Naive thymus-derived CD8-positive, alpha-beta T cell (primary cell): ENCODE results near the gene UGP2. TPM values are rescaled to one million over a fixed set of nuclear protein-coding genes. Genes with fewer than 3 reads are reported as not detected.
"Not testable (repeated sequence)": the region's sequence is repeated elsewhere in the genome, so short reads cannot be mapped to it uniquely, and the experiment has no call there.

ENCODE experiments used
- ATAC-seq, 2 donors: fragments of 150-1000 bp; cut with Tn5 transposase in 1 of 2; sonication (Bioruptor Pico), chemical (Tn5 transposase) in 1 of 2; 1 replicate in 1 of 2; 2 replicates in 1 of 2; pipeline ENCODE4 v1.10.0; 2021; ENCODE audit warnings: mild to moderate bottlenecking in 2 of 2, moderate library complexity in 2 of 2
- POLR2A ChIA-PET: fragments of 350-600 bp; sonication (Branson Sonifier 250); formaldehyde crosslinking; loops from one replicate; lab custom pipeline; 2021; ENCODE audit warnings: antibody characterized with exemption; lab: Charles Lee
- DNase-seq, 10 donors: peaks; one replicate each; pipeline versions ENCODE4 v3.0.0 to v3.0.0-alpha.2; 2020 to 2022
- H3K27ac Mint-ChIP-seq, 10 donors: one replicate each; pipeline ENCODE4 v1.8.0; 2020 to 2022; ENCODE audit warnings: mild to moderate bottlenecking in 10 of 10, mixed read lengths in 10 of 10, moderate library complexity in 4 of 10, inconsistent platforms in 1 of 10
- H3K27me3 Mint-ChIP-seq, 5 donors: one replicate each; pipeline ENCODE4 v1.8.0; 2021 to 2022; ENCODE audit warnings: mixed read lengths in 5 of 5
- H3K36me3 Mint-ChIP-seq, 3 donors: one replicate each; pipeline ENCODE4 v1.8.0; 2020 to 2022; ENCODE audit warnings: mixed read lengths in 3 of 3, mild to moderate bottlenecking in 2 of 3, inconsistent platforms in 1 of 3
- H3K4me1 Mint-ChIP-seq, 4 donors: one replicate each; pipeline ENCODE4 v1.8.0; 2021 to 2022; ENCODE audit warnings: mixed read lengths in 4 of 4
- H3K4me3 Mint-ChIP-seq, 10 donors: one replicate each; pipeline ENCODE4 v1.8.0; 2020 to 2022; ENCODE audit warnings: mild to moderate bottlenecking in 10 of 10, mixed read lengths in 10 of 10, moderate library complexity in 6 of 10, inconsistent platforms in 1 of 10
- H3K9me3 Mint-ChIP-seq, 9 donors: one replicate each; pipeline ENCODE4 v1.8.0; 2020 to 2022; ENCODE audit warnings: mixed read lengths in 9 of 9, mild to moderate bottlenecking in 3 of 9, inconsistent platforms in 1 of 9, moderate library complexity in 1 of 9
- polyA plus RNA-seq, 3 donors: library from polyadenylated mRNA; unstranded; fragments of 300-500 nt; fragmentation: Illumina TruSeq; gene quantifications; one replicate each; pipeline ENCODE4 v1.2.3, GENCODE V29; 2021
- total RNA-seq, 8 experiments: library from RNA in 2 of 8; stranded (reverse) in 2 of 8; gene quantifications; one replicate each; pipeline ENCODE4 v1.2.3 and lab custom pipeline; 2021 to 2026

The UGP2 gene
- total and polyA plus RNA-seq, 5 experiments from 2014 or later: 77.2 to 148 (median 112) TPM

- Mint-ChIP-seq H3K9me3 (peaks cover 0 to 5% (median 0%) of the 10 kb centered on the region in 9 donors), H3K4me3 (peak overlapping the region; percentile 94 to 100 (median 98)), H3K27ac (peak overlapping the region; percentile 95 to 99 (median 99)), H3K27me3 (no peaks in the 10 kb centered on the region), H3K4me1 (peaks cover 24 to 64% (median 55%) of the 10 kb centered on the region in 4 donors), H3K36me3 (peaks cover 0 to 17% (median 9%) of the 10 kb centered on the region in 3 donors)
- ATAC-seq (peak in 1 of 2 donors; percentile 1), DNase-seq (peak in 1 of 10 donors; percentile 21)
- POLR2A ChIA-PET: interaction anchor here (0.6 to 3.8 kb wide), 15 partner anchors 8 to 1385 kb away, joined by 3 to 40 read pairs (median 5); partner anchors contain the start of genes ACTR2, AFTPH, MDH1 and WDPCP
Measured at GRCh38 chr2:63842149-63843061, 709 bp downstream of the UGP2 start.

GRCh38 chr2:63843093-63843492, 1.4 kb downstream of the UGP2 start:
- ATAC-seq (no peak), DNase-seq (no peak)
- Mint-ChIP-seq H3K4me3 (peak overlapping the region; percentile 94 to 100 (median 98)), H3K9me3 (peaks cover 0 to 9% (median 0%) of the 10 kb centered on the region in 9 donors), H3K4me1 (peaks cover 27 to 71% (median 62%) of the 10 kb centered on the region in 4 donors), H3K36me3 (peaks cover 0 to 17% (median 16%) of the 10 kb centered on the region in 3 donors), H3K27ac (peak overlapping the region in 8 of 10 donors; percentile 97 to 99 (median 99)), H3K27me3 (no peaks in the 10 kb centered on the region)
- POLR2A ChIA-PET: interaction anchor here (1.3 to 3.8 kb wide), 4 partner anchors 10 to 254 kb away, joined by 4 to 40 read pairs (median 22); partner anchors contain the start of genes MDH1 and WDPCP

- Mint-ChIP-seq H3K4me3 (peak overlapping the region; percentile 50 to 99 (median 76)), H3K27ac (peak overlapping the region in 9 of 10 donors; percentile 4 to 98 (median 73)), H3K9me3 (peaks cover 0 to 9% (median 0%) of the 10 kb centered on the region in 9 donors), H3K4me1 (peaks cover 27 to 75% (median 65%) of the 10 kb centered on the region in 4 donors), H3K36me3 (peaks cover 0 to 17% (median 17%) of the 10 kb centered on the region in 3 donors), H3K27me3 (no peaks in the 10 kb centered on the region)
- DNase-seq (no peak), ATAC-seq (no peak)
- POLR2A ChIA-PET: interaction anchor here (0.6 to 3.1 kb wide), 4 partner anchors 9 to 17 kb away, joined by 3 to 20 read pairs (median 4); no protein-coding TSS in a partner anchor
Measured at GRCh38 chr2:63843791-63844190, 2.1 kb downstream of the UGP2 start.

- peaks cover 0 to 9% (median 0%) of the 10 kb centered on the region in 9 donors for H3K9me3 Mint-ChIP-seq
- H3K36me3 Mint-ChIP-seq: peaks cover 0 to 19% (median 17%) of the 10 kb centered on the region in 3 donors
- no peak for ATAC-seq
- POLR2A ChIA-PET: interaction anchor here (0.6 to 0.9 kb wide), 2 partner anchors 10 to 16 kb away, joined by 3 to 4 read pairs; no protein-coding TSS in a partner anchor
- H3K27me3 Mint-ChIP-seq: no peaks in the 10 kb centered on the region
- DNase-seq: no peak
- peaks cover 30 to 82% (median 72%) of the 10 kb centered on the region in 4 donors for H3K4me1 Mint-ChIP-seq
- H3K4me3 Mint-ChIP-seq: peak overlapping the region in 7 of 10 donors; percentile 19 to 99 (median 38)
- H3K27ac Mint-ChIP-seq: peak overlapping the region in 8 of 10 donors; percentile 11 to 98 (median 55)
Measured at GRCh38 chr2:63844616-63845015, 2.9 kb downstream of the UGP2 start.

- Mint-ChIP-seq H3K27me3 (no peaks in the 10 kb centered on the region), H3K4me3 (peak overlapping the region in 2 of 10 donors; percentile 18 to 45), H3K36me3 (peaks cover 0 to 19% (median 17%) of the 10 kb centered on the region in 3 donors), H3K27ac (peak overlapping the region in 9 of 10 donors; percentile 36 to 98 (median 75)), H3K9me3 (peaks cover 0 to 9% (median 0%) of the 10 kb centered on the region in 9 donors), H3K4me1 (peaks cover 30 to 81% (median 75%) of the 10 kb centered on the region in 4 donors)
- POLR2A ChIA-PET: interaction anchor here (0.7 kb wide), 1 partner anchor 11 kb away, joined by 6 read pairs; no protein-coding TSS in a partner anchor
- no peak for ATAC-seq
- DNase-seq: no peak
Measured at GRCh38 chr2:63845866-63846265, 4.2 kb downstream of the UGP2 start.

- Mint-ChIP-seq H3K27ac (peak overlapping the region in 5 of 10 donors; percentile 23 to 98 (median 52)), H3K36me3 (peaks cover 0 to 23% (median 21%) of the 10 kb centered on the region in 3 donors), H3K4me3 (no peak overlapping the region), H3K4me1 (peaks cover 33 to 88% (median 81%) of the 10 kb centered on the region in 4 donors), H3K9me3 (peaks cover 0 to 9% (median 0%) of the 10 kb centered on the region in 9 donors), H3K27me3 (no peaks in the 10 kb centered on the region)
- POLR2A ChIA-PET: no interaction called here
- no peak for DNase-seq
- no peak for ATAC-seq
Measured at GRCh38 chr2:63846487-63846886, 4.8 kb downstream of the UGP2 start.

- Mint-ChIP-seq H3K36me3 (peaks cover 0 to 23% (median 21%) of the 10 kb centered on the region in 3 donors), H3K27ac (peak overlapping the region in 7 of 10 donors; percentile 3 to 98 (median 56)), H3K4me1 (peaks cover 34 to 90% (median 85%) of the 10 kb centered on the region in 4 donors), H3K4me3 (peak overlapping the region in 1 of 10 donors; percentile 33)
- H3K27me3 Mint-ChIP-seq, POLR2A ChIA-PET, ATAC-seq, H3K9me3 Mint-ChIP-seq, DNase-seq: not testable (repeated sequence)
Measured at GRCh38 chr2:63847571-63847970, 5.9 kb downstream of the UGP2 start.

GRCh38 chr2:63849381-63850203, 7.9 kb downstream of the UGP2 start:
- H3K27ac Mint-ChIP-seq: peak overlapping the region; percentile 34 to 84 (median 66)
- DNase-seq (no peak), ATAC-seq (no peak)
- H3K27me3 Mint-ChIP-seq: no peaks in the 10 kb centered on the region
- peaks cover 0 to 23% (median 21%) of the 10 kb centered on the region in 3 donors for H3K36me3 Mint-ChIP-seq
- peaks cover 0 to 9% (median 0%) of the 10 kb centered on the region in 9 donors for H3K9me3 Mint-ChIP-seq
- peaks cover 39 to 90% (median 85%) of the 10 kb centered on the region in 4 donors for H3K4me1 Mint-ChIP-seq
- POLR2A ChIA-PET: interaction anchor here (2.3 kb wide), 1 partner anchor 9 kb away, joined by 11 read pairs; the partner anchor contains the start of gene UGP2
- H3K4me3 Mint-ChIP-seq: peak overlapping the region in 6 of 10 donors; percentile 3 to 45 (median 21)

GRCh38 chr2:63850204-63850571, 8.5 kb downstream of the UGP2 start:
- H3K4me3 Mint-ChIP-seq: no peak overlapping the region
- peaks cover 0 to 9% (median 0%) of the 10 kb centered on the region in 9 donors for H3K9me3 Mint-ChIP-seq
- H3K36me3 Mint-ChIP-seq: peaks cover 0 to 21% (median 20%) of the 10 kb centered on the region in 3 donors
- peaks cover 41 to 90% (median 83%) of the 10 kb centered on the region in 4 donors for H3K4me1 Mint-ChIP-seq
- POLR2A ChIA-PET: interaction anchor here (2.3 kb wide), 1 partner anchor 9 kb away, joined by 11 read pairs; the partner anchor contains the start of gene UGP2
- no peaks in the 10 kb centered on the region for H3K27me3 Mint-ChIP-seq
- no peak for DNase-seq
- peak overlapping the region in 5 of 10 donors; percentile 68 to 97 (median 84) for H3K27ac Mint-ChIP-seq
- ATAC-seq: no peak

GRCh38 chr2:63850649-63851048, 9.0 kb downstream of the UGP2 start:
- peaks cover 40 to 90% (median 82%) of the 10 kb centered on the region in 4 donors for H3K4me1 Mint-ChIP-seq
- no peak for DNase-seq
- H3K27me3 Mint-ChIP-seq: no peaks in the 10 kb centered on the region
- H3K9me3 Mint-ChIP-seq: peaks cover 0 to 9% (median 0%) of the 10 kb centered on the region in 9 donors
- H3K36me3 Mint-ChIP-seq: peaks cover 0 to 21% (median 18%) of the 10 kb centered on the region in 3 donors
- POLR2A ChIA-PET: interaction anchor here (2.3 kb wide), 1 partner anchor 10 kb away, joined by 11 read pairs; the partner anchor contains the start of gene UGP2
- ATAC-seq: peak; percentile 42 to 60
- H3K4me3 Mint-ChIP-seq: peak overlapping the region in 1 of 10 donors; percentile 1
- H3K27ac Mint-ChIP-seq: peak overlapping the region in 7 of 10 donors; percentile 37 to 98 (median 73)

- no peak for ATAC-seq
- H3K9me3 Mint-ChIP-seq: peaks cover 0 to 9% (median 0%) of the 10 kb centered on the region in 9 donors
- H3K27me3 Mint-ChIP-seq: no peaks in the 10 kb centered on the region
- no peak for DNase-seq
- POLR2A ChIA-PET: interaction anchor here (2.2 kb wide), 1 partner anchor 11 kb away, joined by 11 read pairs; the partner anchor contains the start of gene UGP2
- H3K4me3 Mint-ChIP-seq: no peak overlapping the region
- H3K27ac Mint-ChIP-seq: peak overlapping the region; percentile 71 to 98 (median 94)
- H3K4me1 Mint-ChIP-seq: peaks cover 36 to 91% (median 83%) of the 10 kb centered on the region in 4 donors
- H3K36me3 Mint-ChIP-seq: peaks cover 0 to 17% (median 16%) of the 10 kb centered on the region in 3 donors
Measured at GRCh38 chr2:63851691-63852311, 10.1 kb downstream of the UGP2 start.
